ENCODE results near the gene FRAS1. TPM values are rescaled to one million over a fixed set of nuclear protein-coding genes. Genes with fewer than 3 reads are reported as not detected.
"Not testable (repeated sequence)": the region's sequence is repeated elsewhere in the genome, so short reads cannot be mapped to it uniquely, and the experiment has no call there.

FRAS1 gene
- total RNA-seq, 2 experiments from 2014 or later, result 0.08 TPM; not detected in 1

- ChIA-PET POLR2A (no interaction called here), CTCF (no interaction called here)
These were observed 98.0 kb downstream of the FRAS1 start for GRCh38 chr4:78154972-78155590.

- CTCF ChIA-PET, result interaction anchor here (0.7 kb wide), 1 partner anchor 79 kb away, joined by 3 read pairs; no protein-coding TSS in a partner anchor
- POLR2A ChIA-PET, result no interaction called here
These were observed 98.5 kb downstream of the FRAS1 start for GRCh38 chr4:78155616-78156105.

GRCh38 chr4:78156520-78156919 is 99.4 kb downstream of the FRAS1 start:
- ChIA-PET CTCF (no interaction called here), POLR2A (no interaction called here)

GRCh38 chr4:78162342-78162741 is 105.2 kb downstream of the FRAS1 start:
- CTCF ChIA-PET, result no interaction called here
- POLR2A ChIA-PET, result no interaction called here

GRCh38 chr4:78162821-78163220 is 105.7 kb downstream of the FRAS1 start:
- ChIA-PET CTCF (no interaction called here), POLR2A (no interaction called here)

- ChIA-PET POLR2A (no interaction called here), CTCF (no interaction called here)
These were observed 108.6 kb downstream of the FRAS1 start for GRCh38 chr4:78165758-78166157.

- POLR2A ChIA-PET, result no interaction called here
- CTCF ChIA-PET, result no interaction called here
These were observed 109.5 kb downstream of the FRAS1 start for GRCh38 chr4:78166622-78167021.

GRCh38 chr4:78167510-78167909 is 110.4 kb downstream of the FRAS1 start:
- POLR2A ChIA-PET, result no interaction called here
- CTCF ChIA-PET, result no interaction called here

- ChIA-PET POLR2A (no interaction called here), CTCF (no interaction called here)
These were observed 110.9 kb downstream of the FRAS1 start for GRCh38 chr4:78168029-78168428.

- ChIA-PET POLR2A (no interaction called here), CTCF (no interaction called here)
These were observed 112.6 kb downstream of the FRAS1 start for GRCh38 chr4:78169728-78170127.

- ChIA-PET CTCF (no interaction called here), POLR2A (no interaction called here)
These were observed 114.4 kb downstream of the FRAS1 start for GRCh38 chr4:78171482-78171881.

GRCh38 chr4:78174891-78175290 is 117.8 kb downstream of the FRAS1 start:
- ChIA-PET POLR2A (no interaction called here), CTCF (no interaction called here)

- ChIA-PET POLR2A (no interaction called here), CTCF (no interaction called here)
These were observed 122.1 kb downstream of the FRAS1 start for GRCh38 chr4:78179196-78179595.

- CTCF ChIA-PET, POLR2A ChIA-PET: not testable (repeated sequence)
These were observed 124.6 kb downstream of the FRAS1 start for GRCh38 chr4:78181681-78182234.

- POLR2A ChIA-PET, result no interaction called here
- CTCF ChIA-PET, result no interaction called here
These were observed 127.5 kb downstream of the FRAS1 start for GRCh38 chr4:78184584-78184983.

- ChIA-PET POLR2A (no interaction called here), CTCF (no interaction called here)
These were observed 128.0 kb downstream of the FRAS1 start for GRCh38 chr4:78185117-78185516.

- POLR2A ChIA-PET, result no interaction called here
- CTCF ChIA-PET, result no interaction called here
These were observed 129.7 kb downstream of the FRAS1 start for GRCh38 chr4:78186597-78187543.

GRCh38 chr4:78190068-78190467 is 132.9 kb downstream of the FRAS1 start:
- POLR2A ChIA-PET, result no interaction called here
- CTCF ChIA-PET, result no interaction called here

- CTCF ChIA-PET, result no interaction called here
- POLR2A ChIA-PET, result no interaction called here
These were observed 133.5 kb downstream of the FRAS1 start for GRCh38 chr4:78190595-78190994.

- POLR2A ChIA-PET, result interaction anchor here (0.5 kb wide), 1 partner anchor 460 kb away, joined by 3 read pairs; no protein-coding TSS in a partner anchor
- CTCF ChIA-PET, result no interaction called here
These were observed 140.8 kb downstream of the FRAS1 start for GRCh38 chr4:78197947-78198346.

- CTCF ChIA-PET, result no interaction called here
These were observed 142.9 kb downstream of the FRAS1 start for GRCh38 chr4:78199984-78200383.

More at GRCh38 chr4:78199984-78200383, 142.9 kb downstream of the FRAS1 start:
- POLR2A ChIA-PET, result no interaction called here
